ENCODE measurements around the gene PLXNB3.

PLXNB3 gene

DNA sequence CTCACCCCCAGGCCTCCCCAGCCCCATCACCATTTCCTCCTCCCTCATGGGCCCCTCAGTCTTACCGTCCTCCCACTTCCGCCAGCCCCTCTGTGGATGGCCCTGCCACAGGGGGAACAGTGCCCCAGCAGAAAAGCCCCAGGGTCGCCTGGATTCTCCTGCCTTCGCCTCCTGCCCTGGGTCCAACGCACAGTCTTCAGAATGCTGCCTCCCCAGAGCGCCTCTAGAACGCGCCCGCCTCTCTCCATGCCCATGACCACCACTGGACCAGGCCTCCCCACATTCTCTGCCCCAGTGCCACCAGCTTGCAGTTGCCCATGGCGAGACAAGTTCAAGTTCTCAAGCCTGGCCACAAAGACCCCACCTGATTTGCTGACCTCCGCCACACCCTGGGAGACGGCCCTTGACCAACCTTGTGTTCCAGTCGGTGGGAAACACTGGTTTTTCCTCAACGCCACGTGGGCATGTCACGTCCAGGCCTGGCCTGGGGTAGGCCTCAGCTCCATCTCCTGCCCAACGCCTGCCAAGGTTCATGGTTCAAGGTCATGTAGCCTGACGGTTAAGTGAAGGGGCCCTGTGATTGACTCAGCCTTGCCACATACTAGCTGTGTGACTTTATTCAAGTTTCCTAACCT lies 634 bp upstream of the PLXNB3 start:
- no peak for DNase-seq (ENCODE audit: low read depth)
- TF ChIP-seq, protein P1, sequence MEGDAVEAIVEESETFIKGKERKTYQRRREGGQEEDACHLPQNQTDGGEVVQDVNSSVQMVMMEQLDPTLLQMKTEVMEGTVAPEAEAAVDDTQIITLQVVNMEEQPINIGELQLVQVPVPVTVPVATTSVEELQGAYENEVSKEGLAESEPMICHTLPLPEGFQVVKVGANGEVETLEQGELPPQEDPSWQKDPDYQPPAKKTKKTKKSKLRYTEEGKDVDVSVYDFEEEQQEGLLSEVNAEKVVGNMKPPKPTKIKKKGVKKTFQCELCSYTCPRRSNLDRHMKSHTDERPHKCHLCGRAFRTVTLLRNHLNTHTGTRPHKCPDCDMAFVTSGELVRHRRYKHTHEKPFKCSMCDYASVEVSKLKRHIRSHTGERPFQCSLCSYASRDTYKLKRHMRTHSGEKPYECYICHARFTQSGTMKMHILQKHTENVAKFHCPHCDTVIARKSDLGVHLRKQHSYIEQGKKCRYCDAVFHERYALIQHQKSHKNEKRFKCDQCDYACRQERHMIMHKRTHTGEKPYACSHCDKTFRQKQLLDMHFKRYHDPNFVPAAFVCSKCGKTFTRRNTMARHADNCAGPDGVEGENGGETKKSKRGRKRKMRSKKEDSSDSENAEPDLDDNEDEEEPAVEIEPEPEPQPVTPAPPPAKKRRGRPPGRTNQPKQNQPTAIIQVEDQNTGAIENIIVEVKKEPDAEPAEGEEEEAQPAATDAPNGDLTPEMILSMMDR (IDR thresholded peaks at IDR 0.05; ENCODE audit: control insufficient read depth, insufficient read depth, low read depth, low read length, missing control alignments): no peak
- H3K4me3 ChIP-seq (ENCODE audit: control insufficient read depth, low read depth, low read length): no peak overlapping the region

DNA sequence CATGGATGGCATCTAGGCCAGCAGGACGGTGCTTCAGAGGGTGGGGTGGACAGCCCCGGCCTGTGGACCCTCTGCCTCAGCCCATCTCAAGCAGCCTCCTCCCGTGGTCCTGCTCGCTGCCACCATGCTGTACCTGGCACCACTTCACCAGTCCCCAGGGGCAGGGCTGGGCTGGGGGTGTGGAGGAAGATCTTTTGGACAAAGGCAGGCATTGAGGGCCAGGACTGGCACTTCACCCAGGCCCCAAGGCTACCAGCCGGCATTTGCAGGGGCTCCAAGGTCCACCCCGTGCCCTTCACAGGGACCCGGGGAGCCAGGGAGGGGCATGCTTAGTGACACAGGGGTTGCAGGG lies 713 bp downstream of the PLXNB3 start:
- peak overlapping the region; percentile 53 for H3K4me3 ChIP-seq (ENCODE audit: control insufficient read depth, low read depth, low read length)
- DNase-seq (ENCODE audit: low read depth): no peak

DNA sequence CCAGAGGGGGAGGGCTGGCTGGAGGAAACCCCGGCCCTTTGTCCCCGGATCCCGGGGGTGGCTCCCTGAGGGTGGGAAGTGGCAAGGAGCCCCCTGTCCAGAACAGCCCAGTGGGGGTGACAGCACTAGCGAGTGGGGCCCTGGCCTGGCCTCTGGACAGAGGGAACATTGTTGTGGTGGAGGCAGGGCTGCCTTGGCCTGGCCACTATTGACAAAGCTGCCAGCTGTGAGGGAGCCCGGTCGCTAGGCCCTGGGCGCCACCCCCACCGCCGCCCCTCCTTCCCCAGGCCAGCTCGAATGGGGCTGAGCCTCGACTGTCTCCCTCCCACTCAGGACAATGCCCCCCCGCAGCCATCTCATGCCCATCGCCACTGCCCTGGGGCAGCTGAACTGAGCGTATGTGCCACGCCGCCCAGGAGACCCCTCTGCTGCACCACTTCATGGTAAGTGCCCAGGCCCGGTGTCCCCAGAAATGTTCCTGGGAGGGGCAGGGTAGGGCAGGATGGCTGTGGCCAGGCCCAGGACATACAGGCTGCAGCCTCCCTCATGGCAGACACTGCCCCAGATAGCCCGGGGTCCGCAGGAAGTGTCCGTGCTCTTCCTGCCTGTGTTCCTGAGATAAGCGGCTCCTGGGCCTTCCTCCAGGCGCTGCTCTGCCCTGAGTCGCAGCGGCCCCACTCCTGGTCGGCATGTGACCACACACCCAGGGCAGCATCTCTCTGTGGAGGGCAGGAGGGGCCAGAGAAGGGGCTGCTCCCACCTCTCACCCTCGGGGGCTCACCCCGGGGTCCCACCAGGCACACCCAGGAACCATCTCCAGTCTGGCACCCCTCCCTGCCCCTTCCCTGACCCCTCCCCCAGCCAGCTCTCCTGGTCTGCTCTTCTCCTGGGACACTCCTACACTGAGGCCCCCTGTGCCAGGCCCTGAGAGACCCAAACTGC lies 1.4 kb downstream of the PLXNB3 start:
- peak overlapping the region; percentile 53 for H3K4me3 ChIP-seq (ENCODE audit: control insufficient read depth, low read depth, low read length)
- no peak for DNase-seq (ENCODE audit: low read depth)
- TF ChIP-seq, protein P1 (IDR thresholded peaks at IDR 0.05; ENCODE audit: control insufficient read depth, insufficient read depth, low read depth, low read length, missing control alignments): no peak

More for the DNA sequence above, 713 bp downstream of the PLXNB3 start:
- TF ChIP-seq, protein P1 (IDR thresholded peaks at IDR 0.05; ENCODE audit: control insufficient read depth, insufficient read depth, low read depth, low read length, missing control alignments): no peak

DNA sequence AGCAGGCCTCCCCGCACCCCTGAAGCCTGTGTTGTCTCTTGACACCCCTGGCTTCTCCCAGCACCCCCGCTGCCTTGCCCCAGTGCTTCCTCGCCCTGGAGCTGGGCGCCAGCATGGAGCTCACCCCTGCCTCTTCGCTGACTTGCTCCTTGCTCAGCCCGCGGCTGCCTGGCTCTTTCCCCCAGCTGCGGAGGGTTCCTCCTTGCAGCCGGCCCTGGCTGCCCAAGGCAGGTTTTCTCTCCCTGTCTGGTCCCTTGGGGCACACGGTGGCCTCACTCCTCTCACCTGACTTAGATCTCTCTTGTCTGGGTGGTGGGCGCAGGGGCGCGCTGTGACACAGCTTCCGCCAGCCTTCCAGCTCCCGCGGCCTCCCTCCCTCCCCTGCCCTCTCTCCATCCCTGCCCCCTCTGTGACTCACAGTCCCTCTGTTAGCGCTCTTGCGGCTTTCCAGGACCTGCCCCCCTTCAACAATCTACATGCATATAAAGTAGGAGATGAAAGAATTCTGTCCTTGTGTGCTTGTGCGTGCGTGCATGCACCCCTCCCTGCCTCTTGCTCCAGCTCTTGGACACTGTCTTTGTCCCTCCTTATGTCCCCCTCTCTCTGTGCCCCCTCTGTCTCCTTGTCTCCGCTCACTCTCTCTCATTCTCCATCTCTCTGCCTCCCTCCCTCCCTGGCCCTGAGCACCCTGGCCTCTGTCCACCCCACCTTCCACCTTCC lies 2.2 kb downstream of the PLXNB3 start:
- TF ChIP-seq, protein P1 (IDR thresholded peaks at IDR 0.05; ENCODE audit: control insufficient read depth, insufficient read depth, low read depth, low read length, missing control alignments): no peak
- no peak for DNase-seq (ENCODE audit: low read depth)
- H3K4me3 ChIP-seq (ENCODE audit: control insufficient read depth, low read depth, low read length): peak overlapping the region; percentile 53

DNA sequence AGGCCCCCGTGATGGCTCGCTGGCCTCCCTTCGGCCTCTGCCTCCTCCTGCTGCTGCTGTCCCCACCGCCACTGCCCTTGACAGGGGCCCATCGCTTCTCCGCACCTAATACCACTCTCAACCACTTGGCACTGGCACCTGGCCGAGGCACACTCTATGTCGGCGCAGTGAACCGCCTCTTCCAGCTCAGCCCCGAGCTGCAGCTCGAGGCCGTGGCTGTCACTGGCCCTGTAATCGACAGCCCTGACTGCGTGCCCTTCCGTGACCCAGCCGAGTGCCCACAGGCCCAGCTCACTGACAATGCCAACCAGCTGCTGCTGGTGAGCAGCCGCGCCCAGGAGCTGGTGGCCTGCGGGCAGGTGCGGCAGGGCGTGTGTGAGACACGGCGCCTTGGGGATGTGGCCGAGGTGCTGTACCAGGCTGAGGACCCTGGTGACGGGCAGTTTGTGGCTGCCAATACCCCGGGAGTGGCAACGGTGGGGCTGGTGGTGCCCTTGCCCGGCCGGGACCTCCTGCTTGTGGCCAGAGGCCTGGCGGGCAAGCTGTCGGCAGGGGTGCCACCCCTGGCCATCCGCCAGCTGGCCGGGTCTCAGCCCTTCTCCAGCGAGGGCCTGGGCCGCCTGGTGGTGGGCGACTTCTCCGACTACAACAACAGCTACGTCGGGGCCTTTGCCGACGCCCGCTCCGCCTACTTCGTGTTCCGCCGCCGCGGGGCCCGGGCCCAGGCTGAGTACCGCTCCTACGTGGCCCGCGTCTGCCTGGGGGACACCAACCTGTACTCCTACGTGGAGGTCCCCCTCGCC lies 3.0 kb downstream of the PLXNB3 start:
- TF ChIP-seq, protein P1 (IDR thresholded peaks at IDR 0.05; ENCODE audit: control insufficient read depth, insufficient read depth, low read depth, low read length, missing control alignments): no peak
- DNase-seq (ENCODE audit: low read depth): no peak
- no peak overlapping the region; the same call in 1 of the 2 replicates for H3K4me3 ChIP-seq (ENCODE audit: control insufficient read depth, low read depth, low read length)

DNA sequence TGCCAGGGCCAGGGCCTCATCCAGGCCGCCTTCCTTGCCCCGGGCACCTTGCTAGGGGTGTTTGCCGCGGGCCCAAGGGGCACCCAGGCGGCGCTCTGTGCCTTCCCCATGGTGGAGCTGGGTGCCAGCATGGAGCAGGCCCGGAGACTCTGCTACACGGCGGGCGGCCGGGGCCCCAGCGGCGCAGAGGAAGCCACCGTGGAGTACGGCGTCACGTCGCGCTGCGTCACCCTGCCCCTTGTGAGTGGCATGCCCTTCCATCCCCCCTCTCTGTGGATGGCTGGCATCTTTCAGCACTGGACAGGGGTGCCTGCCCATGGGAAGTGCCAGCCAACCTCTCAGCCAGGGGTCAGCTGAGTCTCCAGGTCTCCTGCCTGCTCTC lies 3.6 kb downstream of the PLXNB3 start:
- H3K4me3 ChIP-seq (ENCODE audit: control insufficient read depth, low read depth, low read length): no peak overlapping the region
- TF ChIP-seq, protein P1 (IDR thresholded peaks at IDR 0.05; ENCODE audit: control insufficient read depth, insufficient read depth, low read depth, low read length, missing control alignments): no peak
- no peak for DNase-seq (ENCODE audit: low read depth)
